Upper lobe of left lung (tissue), 6 donors: Measurements from ENCODE around the gene THAP12. TPM values are rescaled to one million over a fixed set of nuclear protein-coding genes. Genes with fewer than 3 reads are reported as not detected.
"Not testable (repeated sequence)": the region's sequence is repeated elsewhere in the genome, so short reads cannot be mapped to it uniquely, and the experiment has no call there.

ENCODE experiments used
- ATAC-seq, 2 donors: fragments of 200-7000 bp; cut with Tn5 transposase; one replicate each; pipeline ENCODE4 v1.9.1; 2022; ENCODE audit warnings: mild to moderate bottlenecking in 2 of 2, moderate library complexity in 2 of 2; ENCODE audit not compliant: low FRiP score in 2 of 2
- DNase-seq, 2 donors: peaks; one replicate each; pipeline ENCODE4 v3.0.0-alpha.2; 2019 to 2020
- H3K27ac ChIP-seq, 4 donors: fragments of 200-600 bp; sonication (generic); one replicate each; pipeline ENCODE4 v1.5.1; 2016 to 2019
- H3K27me3 ChIP-seq, 4 donors: fragments of 200-600 bp; sonication (generic); one replicate each; pipeline ENCODE4 v1.5.1; 2017 to 2019
- H3K36me3 ChIP-seq, 4 donors: fragments of 200-600 bp; sonication (generic); one replicate each; pipeline ENCODE4 v1.5.1; 2016 to 2019
- H3K4me1 ChIP-seq, 4 donors: fragments of 200-600 bp; sonication (generic); one replicate each; pipeline ENCODE4 v1.5.1; 2018 to 2019
- H3K4me3 ChIP-seq, 4 donors: fragments of 200-600 bp; sonication (generic); one replicate each; pipeline ENCODE4 v1.5.1; 2017 to 2019; ENCODE audit warnings: mild to moderate bottlenecking in 2 of 4, moderate library complexity in 1 of 4
- H3K9me3 ChIP-seq, 4 donors: fragments of 200-600 bp; sonication (generic); one replicate each; pipeline ENCODE4 v1.5.1; 2018 to 2019
- CTCF ChIP-seq, 6 experiments: fragments of 450-650 bp in 4 of 6; fragments of 200-600 bp in 2 of 6; sonication (generic) in 2 of 6; IDR thresholded peaks; one replicate each; pipeline ENCODE4 v1.5.1; 2016 to 2019; ENCODE audit warnings: antibody characterized with exemption in 6 of 6
- EP300 ChIP-seq, 4 donors: sonication (generic); formaldehyde crosslinking; IDR thresholded peaks; one replicate each; pipeline ENCODE4 v1.5.1; 2017; ENCODE audit warnings: antibody characterized with exemption in 4 of 4, control low read depth in 2 of 4
- POLR2A ChIP-seq, 4 donors: fragments of 450-650 bp; IDR thresholded peaks; one replicate each; pipeline ENCODE4 v1.5.1; 2016 to 2017; ENCODE audit warnings: antibody characterized with exemption in 4 of 4, mild to moderate bottlenecking in 2 of 4
- POLR2AphosphoS5 ChIP-seq, 2 donors: sonication (generic); formaldehyde crosslinking; IDR thresholded peaks; one replicate each; pipeline ENCODE4 v1.5.1; 2017; ENCODE audit warnings: antibody characterized with exemption in 2 of 2
- WGBS, 2 donors: methylation state at CpG; one replicate each; pipeline ENCODE4 v1.1.5; 2017 to 2018; 5-methylcytosine and 5-hydroxymethylcytosine counted together
- total RNA-seq, 6 donors: library from RNA; depleted of rRNA in 4 of 6; stranded (reverse); fragments of >200 nt in 4 of 6; gene quantifications; one replicate each; pipeline versions ENCODE4 v1.1.0 to v1.2.1, GENCODE V29; 2016 to 2021
- donor health status: DM: no; HTN: no; CAD: no; lungs with moderate emphysema.
- donor health status: DM: no; HTN: yes; CAD: no; lungs with severe emphysema.

The THAP12 gene
- total RNA-seq, 6 donors from 2014 or later, result 9.1 to 35.8 (median 34.2) TPM

GRCh38 chr11:76419896-76420295, 39.0 kb upstream of the THAP12 start:
- no peak for ATAC-seq
- no peak overlapping the region for H3K27ac ChIP-seq
- H3K36me3 ChIP-seq, result no peaks in the 10 kb centered on the region
- H3K4me3 ChIP-seq, result no peak overlapping the region
- H3K27me3 ChIP-seq, result no peaks in the 10 kb centered on the region
- 47 to 55% methylated on average over 3 of the region's 3 CpGs for WGBS, 2 donors
- no peak for TF ChIP-seq POLR2A (IDR thresholded peaks at IDR 0.05)
- TF ChIP-seq CTCF (IDR thresholded peaks at IDR 0.05), result peak in 3 of 6 experiments; percentile 13 to 17 (median 15)
- TF ChIP-seq POLR2AphosphoS5 (IDR thresholded peaks at IDR 0.05), result no peak
- TF ChIP-seq EP300 (IDR thresholded peaks at IDR 0.05), result no peak
- H3K4me1 ChIP-seq, result no peaks in the 10 kb centered on the region
- DNase-seq, result no peak
- no peaks in the 10 kb centered on the region for H3K9me3 ChIP-seq

GRCh38 chr11:76415073-76415472, 34.1 kb upstream of the THAP12 start:
- no peak for ATAC-seq
- Histone ChIP-seq H3K36me3 (no peaks in the 10 kb centered on the region), H3K4me1 (no peaks in the 10 kb centered on the region), H3K4me3 (no peak overlapping the region), H3K27ac (no peak overlapping the region), H3K9me3 (no peaks in the 10 kb centered on the region), H3K27me3 (no peaks in the 10 kb centered on the region)
- no peak for DNase-seq
- TF ChIP-seq CTCF (IDR thresholded peaks at IDR 0.05), result no peak
- TF ChIP-seq EP300 (IDR thresholded peaks at IDR 0.05), result no peak
- TF ChIP-seq POLR2AphosphoS5 (IDR thresholded peaks at IDR 0.05), result no peak
- TF ChIP-seq POLR2A (IDR thresholded peaks at IDR 0.05), result no peak

GRCh38 chr11:76410851-76411357, 30.0 kb upstream of the THAP12 start:
- DNase-seq, result no peak
- Histone ChIP-seq H3K4me1 (no peaks in the 10 kb centered on the region), H3K4me3 (no peak overlapping the region), H3K27ac (no peak overlapping the region), H3K36me3 (no peaks in the 10 kb centered on the region), H3K9me3 (no peaks in the 10 kb centered on the region), H3K27me3 (no peaks in the 10 kb centered on the region)
- WGBS, 2 donors, result 74 to 78% methylated on average over 5 to 10 of the region's 10 CpGs
- TF ChIP-seq POLR2AphosphoS5 (IDR thresholded peaks at IDR 0.05), result no peak
- TF ChIP-seq CTCF (IDR thresholded peaks at IDR 0.05), result no peak
- TF ChIP-seq POLR2A (IDR thresholded peaks at IDR 0.05), result no peak
- no peak for TF ChIP-seq EP300 (IDR thresholded peaks at IDR 0.05)
- peak; percentile 36 to 44 for ATAC-seq

- no peak for ATAC-seq
- Histone ChIP-seq H3K9me3 (no peaks in the 10 kb centered on the region), H3K27ac (no peak overlapping the region), H3K4me1 (no peaks in the 10 kb centered on the region), H3K36me3 (no peaks in the 10 kb centered on the region), H3K4me3 (no peak overlapping the region), H3K27me3 (no peaks in the 10 kb centered on the region)
- no peak for DNase-seq
- WGBS, 2 donors, result 56 to 57% methylated on average over 7 of the region's 7 CpGs
- TF ChIP-seq POLR2A (IDR thresholded peaks at IDR 0.05) (no peak), EP300 (IDR thresholded peaks at IDR 0.05) (no peak), POLR2AphosphoS5 (IDR thresholded peaks at IDR 0.05) (no peak), CTCF (IDR thresholded peaks at IDR 0.05) (no peak)
These were observed 27.4 kb upstream of the THAP12 start for GRCh38 chr11:76408171-76408965.

GRCh38 chr11:76406359-76406758, 25.4 kb upstream of the THAP12 start:
- H3K9me3 ChIP-seq, result no peaks in the 10 kb centered on the region
- no peaks in the 10 kb centered on the region for H3K36me3 ChIP-seq
- no peak for DNase-seq
- H3K4me3 ChIP-seq, result no peak overlapping the region
- TF ChIP-seq POLR2A (IDR thresholded peaks at IDR 0.05), result no peak
- no peak for TF ChIP-seq CTCF (IDR thresholded peaks at IDR 0.05)
- no peak for TF ChIP-seq POLR2AphosphoS5 (IDR thresholded peaks at IDR 0.05)
- no peak for TF ChIP-seq EP300 (IDR thresholded peaks at IDR 0.05)
- no peaks in the 10 kb centered on the region for H3K4me1 ChIP-seq
- 83 to 86% methylated on average over 4 of the region's 4 CpGs for WGBS, 2 donors
- ATAC-seq, result no peak
- no peaks in the 10 kb centered on the region for H3K27me3 ChIP-seq
- H3K27ac ChIP-seq, result no peak overlapping the region

- not testable (repeated sequence) for H3K4me1 ChIP-seq, H3K36me3 ChIP-seq, H3K9me3 ChIP-seq, ATAC-seq, H3K27ac ChIP-seq, H3K27me3 ChIP-seq, H3K4me3 ChIP-seq
- WGBS, 2 donors, result 61 to 84% methylated on average over 8 of the region's 8 CpGs
- DNase-seq, result peak in 1 of 2 donors; percentile 43
These were observed 20.6 kb upstream of the THAP12 start for GRCh38 chr11:76401484-76401883.
